GM12874 (cell line): Measurements from ENCODE around the gene TK2.

Experiments
- TF ChIP-seq, protein P1 (sequence below): IDR thresholded peaks from 2 replicates; pipeline ENCODE4 v1.5.1; 2011; ENCODE audit warnings: low read depth, mild to moderate bottlenecking, control low read depth, low read length, moderate library complexity; ENCODE audit not compliant: insufficient read depth

The TK2 gene

DNA sequence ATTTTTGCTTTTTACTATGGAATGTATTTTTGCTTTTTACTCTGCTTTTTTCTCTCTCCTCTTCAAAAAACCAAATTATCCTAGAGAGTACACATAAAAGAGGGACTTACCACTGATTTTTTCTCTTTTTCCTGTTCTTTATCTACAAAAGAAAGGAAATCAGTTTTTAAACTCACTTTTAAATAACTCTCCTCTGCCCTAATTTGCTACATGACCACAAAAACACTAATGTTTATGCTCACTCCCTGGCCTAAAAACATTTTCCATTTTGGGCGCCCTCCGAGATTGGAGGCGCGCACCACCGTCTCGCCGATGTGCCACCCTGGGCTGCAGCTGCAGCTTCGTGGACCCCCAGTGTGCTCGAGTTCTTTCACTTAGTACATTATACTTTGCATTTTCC lies 1.1 kb downstream of the TK2 start:
- TF ChIP-seq, protein P1, sequence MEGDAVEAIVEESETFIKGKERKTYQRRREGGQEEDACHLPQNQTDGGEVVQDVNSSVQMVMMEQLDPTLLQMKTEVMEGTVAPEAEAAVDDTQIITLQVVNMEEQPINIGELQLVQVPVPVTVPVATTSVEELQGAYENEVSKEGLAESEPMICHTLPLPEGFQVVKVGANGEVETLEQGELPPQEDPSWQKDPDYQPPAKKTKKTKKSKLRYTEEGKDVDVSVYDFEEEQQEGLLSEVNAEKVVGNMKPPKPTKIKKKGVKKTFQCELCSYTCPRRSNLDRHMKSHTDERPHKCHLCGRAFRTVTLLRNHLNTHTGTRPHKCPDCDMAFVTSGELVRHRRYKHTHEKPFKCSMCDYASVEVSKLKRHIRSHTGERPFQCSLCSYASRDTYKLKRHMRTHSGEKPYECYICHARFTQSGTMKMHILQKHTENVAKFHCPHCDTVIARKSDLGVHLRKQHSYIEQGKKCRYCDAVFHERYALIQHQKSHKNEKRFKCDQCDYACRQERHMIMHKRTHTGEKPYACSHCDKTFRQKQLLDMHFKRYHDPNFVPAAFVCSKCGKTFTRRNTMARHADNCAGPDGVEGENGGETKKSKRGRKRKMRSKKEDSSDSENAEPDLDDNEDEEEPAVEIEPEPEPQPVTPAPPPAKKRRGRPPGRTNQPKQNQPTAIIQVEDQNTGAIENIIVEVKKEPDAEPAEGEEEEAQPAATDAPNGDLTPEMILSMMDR: no peak

DNA sequence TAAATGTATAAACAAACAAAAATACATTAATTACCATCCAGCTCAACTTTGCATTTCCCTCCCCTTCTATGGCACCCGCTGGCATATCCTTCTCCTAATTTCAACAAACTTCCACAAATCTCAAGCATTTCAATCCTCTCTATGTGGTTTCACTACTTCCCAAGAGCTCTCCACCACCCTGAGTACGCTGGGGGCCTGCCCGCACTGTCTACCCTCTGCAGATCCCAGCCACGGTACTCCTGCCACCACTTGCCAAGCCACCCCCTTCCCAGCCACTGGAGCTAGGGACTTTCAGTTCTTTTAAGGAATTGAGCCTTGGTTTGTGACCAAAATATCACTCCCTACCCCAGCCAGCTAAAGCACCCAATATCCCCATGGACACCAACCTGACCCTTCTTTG lies 1.9 kb downstream of the TK2 start:
- TF ChIP-seq, protein P1: no peak

DNA sequence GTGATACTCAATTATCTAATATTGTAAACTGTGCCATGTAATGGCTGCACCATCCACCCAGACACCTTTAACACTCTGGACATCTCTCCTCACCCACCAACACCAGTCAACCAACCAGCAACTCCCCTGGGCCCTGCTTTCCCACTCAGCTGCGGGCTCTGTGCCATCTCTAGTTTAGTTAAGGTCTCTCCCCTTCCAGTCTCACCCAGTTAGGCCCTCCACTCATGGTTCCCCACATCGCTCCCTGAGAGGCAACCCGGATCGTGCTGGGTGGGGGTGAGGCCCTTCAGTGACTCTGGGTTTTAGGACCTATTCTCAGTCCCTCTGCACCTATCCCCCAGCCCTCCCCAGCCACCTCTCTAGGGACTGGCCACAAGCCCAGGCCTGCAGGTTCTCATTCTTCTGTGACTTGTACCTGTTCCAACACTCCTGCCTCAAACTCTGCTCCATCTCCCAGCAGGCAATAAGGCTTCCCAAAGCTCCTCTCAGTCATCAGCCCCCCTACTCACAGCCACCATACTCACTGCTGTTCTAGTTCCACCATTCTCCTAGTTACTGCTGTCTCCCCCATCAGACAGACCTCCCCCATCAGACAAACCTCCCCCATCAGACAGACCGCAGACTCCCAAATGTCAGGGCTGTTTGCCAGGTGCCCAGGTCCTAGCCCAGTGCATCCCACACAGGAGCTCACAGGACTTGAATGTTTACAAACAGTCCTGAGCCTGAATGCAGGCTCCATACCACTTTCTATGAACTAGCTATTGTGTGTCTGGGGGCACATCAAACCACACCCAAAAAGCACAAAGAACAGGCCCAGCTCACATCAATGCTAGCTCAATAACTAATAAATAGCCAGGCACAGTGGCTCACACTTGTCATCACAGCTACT lies 2.6 kb downstream of the TK2 start:
- TF ChIP-seq, protein P1: no peak

DNA sequence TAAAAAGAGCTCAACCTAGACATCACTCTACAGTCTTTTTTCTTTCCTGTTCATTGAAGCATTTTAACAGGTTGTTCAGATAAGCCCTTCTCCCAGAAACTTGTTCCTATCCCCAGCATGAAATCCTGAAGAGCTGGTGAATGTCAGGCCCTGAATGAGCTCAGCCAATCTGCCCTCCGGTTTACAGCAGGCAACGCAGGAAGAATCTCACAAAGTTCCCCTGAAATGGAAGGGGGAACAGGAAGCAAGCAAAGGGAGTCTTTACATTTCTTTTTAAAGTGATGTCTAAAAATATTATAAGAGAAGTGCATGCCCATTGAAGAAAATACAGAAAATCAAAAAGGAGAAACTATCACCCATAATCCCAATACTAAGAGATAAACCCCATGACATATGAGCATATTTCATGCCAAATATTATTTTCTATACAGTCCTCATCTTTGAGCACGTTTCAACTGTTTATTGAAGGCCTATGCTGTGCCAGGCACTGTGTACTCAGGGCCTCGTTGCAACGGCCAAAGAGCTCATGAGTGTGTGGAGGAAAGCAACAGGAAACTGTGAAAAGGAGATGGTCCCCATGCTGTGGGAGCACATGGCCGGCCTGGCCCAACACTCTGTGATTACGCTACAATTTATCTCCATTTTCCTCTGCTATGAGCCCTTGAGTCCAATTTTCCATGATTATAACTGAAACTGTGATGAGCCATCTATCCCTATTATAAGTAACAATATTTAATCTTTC lies 5.7 kb downstream of the TK2 start:
- TF ChIP-seq, protein P1: no peak

DNA sequence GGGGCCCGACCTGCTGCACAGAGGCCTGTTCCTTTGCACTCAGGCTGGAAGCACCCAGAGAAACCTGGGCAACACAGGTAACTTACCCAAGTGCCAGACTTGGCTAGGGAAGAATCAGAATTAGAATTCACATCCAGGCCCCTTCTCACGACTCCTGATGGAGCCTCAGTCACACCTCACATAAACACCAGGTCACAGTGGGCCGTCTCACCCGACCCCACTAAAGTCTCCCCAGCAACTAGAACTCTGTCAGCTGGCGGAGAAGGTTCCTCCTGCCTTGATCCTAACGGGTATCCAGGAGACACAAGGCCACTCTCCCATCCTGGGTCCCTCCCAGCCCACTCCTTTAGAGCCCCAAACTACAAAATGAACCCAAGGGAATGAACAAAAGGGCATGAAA lies 6.4 kb downstream of the TK2 start:
- TF ChIP-seq, protein P1: no peak

DNA sequence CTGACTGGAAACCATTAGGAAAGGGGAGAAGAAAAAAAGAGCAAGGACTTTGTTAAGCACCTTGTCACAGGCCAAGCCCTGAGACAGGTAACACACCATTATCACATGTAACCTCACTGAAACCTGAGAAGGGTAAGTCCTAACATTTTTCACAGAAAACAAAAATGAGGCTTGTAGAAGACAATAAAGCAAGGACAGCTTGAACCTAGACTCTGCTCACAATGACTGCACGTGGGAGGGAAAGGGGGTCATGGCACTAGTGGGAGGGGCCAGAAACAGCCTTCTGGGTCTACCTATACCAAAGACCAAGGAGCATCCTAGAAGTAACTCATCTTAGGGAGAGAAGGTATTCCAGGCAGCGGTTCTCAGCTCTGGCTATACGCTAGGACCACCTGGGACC lies 7.5 kb downstream of the TK2 start:
- TF ChIP-seq, protein P1: no peak
